Anterior cingulate cortex (tissue), 58 donors: ENCODE results near the gene IPO9.
"Not testable (repeated sequence)": the region's sequence is repeated elsewhere in the genome, so short reads cannot be mapped to it uniquely, and the experiment has no call there.

Experiments used
- DNase-seq, 58 donors: peaks; one replicate each; lab custom pipeline; 2025; lab: John Stamatoyannopoulos, UW

Gene IPO9

GRCh38 chr1:201899683-201900429 lies 70.9 kb downstream of the IPO9 start:
- no peak for DNase-seq

GRCh38 chr1:201900476-201900875 lies 71.5 kb downstream of the IPO9 start:
- DNase-seq, result no peak

GRCh38 chr1:201901036-201901435 lies 72.1 kb downstream of the IPO9 start:
- DNase-seq, result not testable (repeated sequence)

- no peak for DNase-seq
Observed at GRCh38 chr1:201902198-201902597, 73.2 kb downstream of the IPO9 start.

- DNase-seq, result no peak
Observed at GRCh38 chr1:201903135-201903534, 74.2 kb downstream of the IPO9 start.

GRCh38 chr1:201904579-201904978 lies 75.6 kb downstream of the IPO9 start:
- no peak for DNase-seq

- DNase-seq, result no peak
Observed at GRCh38 chr1:201905234-201905890, 76.4 kb downstream of the IPO9 start.

- DNase-seq, result no peak
Observed at GRCh38 chr1:201906336-201906735, 77.4 kb downstream of the IPO9 start.

GRCh38 chr1:201907621-201908020 lies 78.7 kb downstream of the IPO9 start:
- DNase-seq, result no peak

GRCh38 chr1:201911826-201912571 lies 83.0 kb downstream of the IPO9 start:
- no peak for DNase-seq

- DNase-seq, result no peak
Observed at GRCh38 chr1:201912832-201913231, 83.9 kb downstream of the IPO9 start.

GRCh38 chr1:201914456-201915235 lies 85.7 kb downstream of the IPO9 start:
- no peak for DNase-seq

GRCh38 chr1:201916649-201917249 lies 87.8 kb downstream of the IPO9 start:
- DNase-seq, result no peak

- peak in 1 of 58 donors; percentile 39 for DNase-seq
Observed at GRCh38 chr1:201917362-201918033, 88.5 kb downstream of the IPO9 start.

GRCh38 chr1:201918343-201918742 lies 89.4 kb downstream of the IPO9 start:
- no peak for DNase-seq

GRCh38 chr1:201921952-201922558 lies 93.1 kb downstream of the IPO9 start:
- DNase-seq, result no peak

- DNase-seq, result no peak
Observed at GRCh38 chr1:201925301-201925567, 96.3 kb downstream of the IPO9 start.

- no peak for DNase-seq
Observed at GRCh38 chr1:201925981-201926645, 97.2 kb downstream of the IPO9 start.

GRCh38 chr1:201928266-201928665 lies 99.3 kb downstream of the IPO9 start:
- DNase-seq, result no peak
